ENCODE measurements around the gene IGLL5.

The IGLL5 gene

DNA sequence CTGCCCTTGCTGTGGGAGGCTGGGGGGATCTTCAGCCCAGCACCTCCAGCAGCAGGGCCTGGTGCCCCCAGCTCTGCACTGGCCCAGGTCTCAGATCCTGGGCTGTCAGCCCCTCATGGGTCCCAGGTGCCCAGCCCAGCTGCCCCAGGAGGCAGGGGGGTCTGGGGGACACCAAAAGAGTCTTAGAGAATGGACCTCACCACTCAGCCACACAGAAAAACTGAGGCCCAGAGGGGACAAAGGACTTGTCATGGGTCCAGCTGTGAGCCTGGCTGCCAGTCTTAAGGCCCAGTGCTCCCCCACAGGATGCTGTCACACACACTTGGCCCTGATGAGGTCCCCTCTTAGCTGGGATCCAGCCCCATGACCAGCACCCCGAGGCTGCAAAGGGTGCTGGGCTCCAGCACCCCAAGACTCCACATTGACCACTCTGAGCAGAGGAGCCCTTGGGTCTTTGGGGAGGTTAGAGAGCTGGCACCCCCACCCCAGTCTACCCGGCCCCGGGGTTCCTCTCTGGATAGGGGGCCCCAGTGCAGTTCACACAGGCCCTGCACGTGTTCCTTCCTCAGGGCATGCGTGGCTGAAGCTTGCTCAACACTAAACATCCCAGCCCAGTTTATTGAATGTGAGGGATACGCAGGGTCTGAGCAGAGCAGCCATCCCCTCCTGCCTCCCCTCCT, 54.4 kb downstream of the IGLL5 start:
- DNase-seq, result no peak

DNA sequence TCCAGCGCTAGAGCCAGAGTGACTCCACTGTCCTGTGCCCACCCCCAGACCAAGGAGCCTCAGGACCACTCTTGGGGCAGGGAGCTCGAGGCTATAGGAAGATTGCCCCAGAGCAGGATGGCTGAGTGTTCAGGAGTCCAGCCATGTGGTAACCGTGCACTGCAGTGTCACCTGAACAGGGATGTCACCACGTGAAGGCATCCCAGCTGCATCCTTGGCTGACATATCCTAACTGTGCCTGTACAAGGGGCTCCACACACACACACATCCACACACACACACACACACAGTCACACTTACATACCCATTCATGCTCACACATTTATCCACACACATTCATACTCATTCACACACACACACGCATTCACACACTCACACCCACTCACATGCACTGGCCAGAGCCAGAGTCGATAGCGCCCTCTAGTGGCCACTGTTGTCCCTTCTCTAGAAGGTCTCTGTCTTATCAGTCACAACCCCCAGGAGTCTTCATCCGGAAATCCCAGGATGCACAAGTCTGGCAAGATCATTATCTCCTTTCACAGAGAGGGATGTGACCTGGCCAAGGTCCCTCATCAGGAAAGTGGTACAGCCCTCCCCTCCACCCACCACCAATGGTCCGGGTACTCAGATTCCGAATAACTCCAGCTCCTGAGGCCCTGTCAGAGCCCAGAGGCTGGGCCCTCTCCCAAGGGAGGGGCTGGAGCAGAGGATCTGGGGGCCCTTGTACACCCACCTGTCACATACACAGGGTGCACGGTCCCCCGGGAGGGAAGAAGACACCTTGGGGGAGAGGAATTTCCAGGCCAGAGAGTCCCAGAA, 55.1 kb downstream of the IGLL5 start:
- DNase-seq, result peak; percentile 78 to 80

DNA sequence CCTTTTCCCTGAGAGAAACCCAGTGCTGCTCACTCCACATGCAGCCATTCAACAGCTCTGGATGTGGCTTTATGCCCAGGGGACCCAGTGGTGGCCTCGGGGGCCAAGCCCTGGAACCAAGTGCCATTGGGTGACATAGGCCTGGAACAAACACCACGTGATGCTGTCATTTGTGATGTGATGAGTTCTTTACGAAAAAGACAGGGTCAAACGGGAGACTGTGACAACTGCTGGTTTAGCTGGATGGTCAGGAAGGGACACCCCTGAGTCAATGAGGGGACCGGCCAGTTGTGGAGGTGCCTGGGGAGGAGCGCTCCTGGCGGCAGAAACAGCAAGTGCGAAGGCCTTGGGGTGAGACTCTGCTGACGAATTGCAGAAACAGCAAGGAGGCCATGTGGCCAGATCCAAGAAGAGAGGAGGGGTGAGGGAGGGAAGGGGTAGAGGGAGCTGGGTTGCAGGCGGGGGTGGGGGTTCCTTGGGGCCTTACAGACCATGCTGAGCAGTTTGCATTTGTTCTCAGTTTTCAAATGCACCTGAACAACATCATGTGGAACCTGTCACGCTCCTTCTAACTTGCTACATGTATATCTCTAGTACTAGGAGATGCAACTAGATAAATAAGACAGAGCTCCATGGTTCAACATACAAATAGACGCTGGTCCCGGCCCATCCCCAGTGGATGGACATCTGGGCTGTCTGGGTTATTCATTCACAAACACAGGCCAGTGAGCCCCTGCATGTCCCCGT, 56.1 kb downstream of the IGLL5 start:
- DNase-seq, result no peak

DNA sequence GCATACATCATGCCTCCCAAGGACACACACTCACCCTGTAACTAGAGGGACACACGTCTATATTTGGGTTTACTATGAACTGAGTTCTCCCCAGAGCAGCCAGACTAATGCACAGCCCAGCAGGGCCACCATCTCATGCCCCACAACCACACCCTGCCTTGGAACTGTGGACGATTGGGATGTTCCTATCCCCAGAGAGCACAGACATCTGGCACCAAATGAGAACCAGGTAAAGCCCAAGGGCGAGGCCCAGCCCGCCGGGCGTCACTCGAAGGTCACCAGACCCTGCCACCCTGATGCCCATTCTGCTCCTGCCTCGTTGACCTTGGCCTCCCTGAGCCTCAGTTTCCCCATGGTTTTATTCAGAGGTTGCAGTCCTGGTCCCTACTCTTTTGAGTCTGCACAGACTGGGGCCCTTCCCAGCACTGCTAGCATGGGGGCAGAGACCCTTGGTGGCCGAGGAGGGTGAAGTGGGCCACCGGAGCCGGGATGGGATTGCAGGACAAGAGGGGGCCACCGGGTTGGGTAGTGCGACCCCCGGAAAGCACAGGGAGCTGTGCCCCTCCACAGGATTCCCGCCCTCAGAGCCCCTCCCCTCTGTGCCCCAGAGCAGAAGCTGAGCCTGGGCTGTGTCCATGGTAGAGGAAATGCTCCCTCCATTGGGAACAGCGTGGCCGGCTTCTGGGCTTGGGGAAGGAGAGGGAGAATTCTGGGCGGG, 56.8 kb downstream of the IGLL5 start:
- no peak for DNase-seq

DNA sequence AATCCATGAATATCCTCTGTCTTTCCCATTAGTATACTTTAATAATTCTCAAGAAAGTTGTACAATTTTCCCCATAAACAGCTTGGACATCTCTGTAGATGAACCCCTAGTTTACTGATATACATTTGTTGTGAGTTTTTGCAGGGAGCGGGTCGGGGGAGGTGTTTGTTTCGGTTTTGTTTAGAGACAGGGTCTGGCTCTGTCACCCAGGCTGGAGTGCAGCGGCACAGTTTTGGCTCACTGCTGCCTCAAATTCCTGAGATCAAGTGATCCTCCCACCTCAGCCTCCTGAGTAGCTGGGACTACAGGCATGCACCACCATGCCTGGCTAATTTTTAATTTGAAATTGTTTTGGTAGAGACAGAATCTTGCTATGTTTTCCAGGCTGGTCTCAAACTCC, 57.6 kb downstream of the IGLL5 start:
- DNase-seq, result no peak

Data from CD4-positive, alpha-beta T cell treated with Interferon alpha-2 for 1 hour (primary cell).